Spinal cord (tissue), 10 donors: ENCODE results near the gene ZMIZ2. TPM values are rescaled to one million over a fixed set of nuclear protein-coding genes. Genes with fewer than 3 reads are reported as not detected.
"Not testable (repeated sequence)": the region's sequence is repeated elsewhere in the genome, so short reads cannot be mapped to it uniquely, and the experiment has no call there.

Experiments used
- DNase-seq, 6 donors: peaks; one replicate each; pipeline versions ENCODE4 v3.0.0 to v3.0.0-alpha.2; 2013 to 2015; ENCODE audit warnings: low spot score in 6 of 6, low read depth in 4 of 6
- H3K27ac ChIP-seq: one replicate; pipeline ENCODE4 v1.5.1; 2013; ENCODE audit warnings: low read depth, low read length, control low read depth
- H3K27me3 ChIP-seq: one replicate; pipeline ENCODE4 v1.6.1; 2013; ENCODE audit warnings: low read length; ENCODE audit not compliant: control insufficient read depth, insufficient read depth
- H3K36me3 ChIP-seq: one replicate; pipeline ENCODE4 v1.6.1; 2013; ENCODE audit warnings: low read length; ENCODE audit not compliant: control insufficient read depth, insufficient read depth
- H3K4me1 ChIP-seq: one replicate; pipeline ENCODE4 v1.6.1; 2013; ENCODE audit warnings: low read length; ENCODE audit not compliant: control insufficient read depth, insufficient read depth
- H3K4me3 ChIP-seq: one replicate; pipeline ENCODE4 v1.5.1; 2013; ENCODE audit warnings: low read depth, low read length, control low read depth
- H3K9me3 ChIP-seq: one replicate; pipeline ENCODE4 v1.6.1; 2013; ENCODE audit warnings: low read length; ENCODE audit not compliant: control insufficient read depth, insufficient read depth
- WGBS: methylation state at CpG from one replicate; pipeline ENCODE4 v1.1.5; 2013; ENCODE audit warnings: missing lambda C conversion rate; ENCODE audit not compliant: insufficient coverage; 5-methylcytosine and 5-hydroxymethylcytosine counted together
- polyA plus RNA-seq, 2 donors: library from polyadenylated mRNA; unstranded; fragments of 120-200 nt; gene quantifications; one replicate each; pipeline ENCODE4 v1.2.1, GENCODE V29; 2013; ENCODE audit not compliant: insufficient read length in 2 of 2
- total RNA-seq, 2 donors: library from RNA; depleted of rRNA in 1 of 2; stranded (reverse); fragments of 120-200 nt in 1 of 2; fragments of >200 nt in 1 of 2; gene quantifications; one replicate each; pipeline versions ENCODE4 v1.2.3 to v1.2.4, GENCODE V29; 2013 to 2014
- donor health status: healthy.

The ZMIZ2 gene
- total and polyA plus RNA-seq, 4 donors: 11.6 to 137 (median 63.5) TPM

DNA sequence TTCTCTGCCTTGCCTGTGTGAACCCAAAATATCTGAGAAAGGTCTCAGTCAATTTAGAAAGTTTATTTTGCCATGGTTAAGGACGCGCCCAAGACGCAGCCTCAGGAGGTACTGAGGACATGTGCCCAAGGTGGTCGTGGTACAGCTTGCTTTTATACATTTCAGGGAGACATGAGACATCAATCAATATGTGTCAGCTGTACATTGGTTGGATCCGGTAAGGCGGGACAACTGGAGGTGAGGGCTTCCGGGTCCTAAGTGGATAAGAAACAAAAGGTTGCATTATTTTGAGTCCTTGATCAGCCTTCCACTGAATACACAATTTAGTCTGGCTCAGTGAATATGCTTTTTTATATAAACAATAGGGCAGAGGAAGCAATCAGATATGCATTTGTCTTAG, 22.4 kb upstream of the ZMIZ2 start:
- 63% methylated on average over 4 of the region's 7 CpGs for WGBS
- not testable (repeated sequence) for H3K27me3 ChIP-seq, H3K27ac ChIP-seq, H3K4me3 ChIP-seq, H3K4me1 ChIP-seq, H3K9me3 ChIP-seq, DNase-seq, H3K36me3 ChIP-seq

DNA sequence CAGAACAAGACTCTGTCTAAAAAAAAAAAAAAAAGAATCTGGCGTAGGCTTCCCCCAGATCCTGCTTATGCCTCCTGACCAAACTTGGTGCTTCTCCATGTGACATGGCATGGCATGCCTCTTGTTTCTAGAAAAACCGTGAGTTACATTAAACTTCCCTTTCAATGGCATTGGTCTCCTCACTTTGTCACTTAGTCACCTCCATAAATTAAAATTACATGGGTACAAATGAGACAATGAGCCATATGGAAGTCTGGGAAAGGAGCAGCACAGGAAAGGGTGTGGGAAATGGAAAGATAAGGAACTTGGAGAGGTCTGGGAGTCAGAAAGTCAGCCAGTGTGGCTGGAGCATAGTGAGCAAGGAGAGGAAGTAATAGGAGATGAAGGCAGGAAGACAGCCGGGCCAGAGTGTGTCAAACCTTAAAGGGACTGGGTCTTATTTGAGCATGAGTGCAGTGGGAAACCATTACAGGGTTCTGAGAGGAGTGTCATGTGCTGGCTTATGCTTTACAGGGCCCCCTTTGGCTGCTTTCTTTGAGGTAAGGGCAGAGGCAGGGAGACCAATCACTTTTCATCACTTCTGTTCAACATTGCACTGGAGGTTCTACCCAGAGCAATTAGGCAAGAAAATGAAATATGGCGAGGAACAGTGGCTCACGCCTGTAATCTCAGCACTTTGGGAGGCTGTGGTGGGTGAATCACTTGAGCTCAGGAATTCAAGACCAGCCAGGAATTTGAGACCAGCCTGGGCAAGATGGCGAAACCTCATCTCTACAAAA, 21.3 kb upstream of the ZMIZ2 start:
- H3K4me3 ChIP-seq: no peak overlapping the region
- no peaks in the 10 kb centered on the region for H3K27me3 ChIP-seq
- no peak overlapping the region for H3K27ac ChIP-seq
- H3K36me3 ChIP-seq: no peaks in the 10 kb centered on the region
- no peaks in the 10 kb centered on the region for H3K4me1 ChIP-seq
- no peaks in the 10 kb centered on the region for H3K9me3 ChIP-seq
- 62% methylated on average over 5 of the region's 6 CpGs for WGBS
- no peak for DNase-seq

- Histone ChIP-seq H3K4me1 (no peaks in the 10 kb centered on the region), H3K27me3 (no peaks in the 10 kb centered on the region), H3K36me3 (no peaks in the 10 kb centered on the region), H3K27ac (no peak overlapping the region), H3K9me3 (no peaks in the 10 kb centered on the region), H3K4me3 (no peak overlapping the region)
- WGBS: no CpG with 5 or more reads among the region's 1 CpG
- DNase-seq: no peak
Measured at GRCh38 chr7:44727937-44728262, 20.7 kb upstream of the ZMIZ2 start.

- DNase-seq: no peak
- Histone ChIP-seq H3K4me1 (no peaks in the 10 kb centered on the region), H3K9me3 (no peaks in the 10 kb centered on the region), H3K27ac (no peak overlapping the region), H3K4me3 (no peak overlapping the region), H3K36me3 (no peaks in the 10 kb centered on the region), H3K27me3 (no peaks in the 10 kb centered on the region)
- WGBS: 87% methylated on average over 9 of the region's 12 CpGs
Measured at GRCh38 chr7:44729949-44730590, 18.6 kb upstream of the ZMIZ2 start.

GRCh38 chr7:44732971-44733370, 15.7 kb upstream of the ZMIZ2 start:
- not testable (repeated sequence) for H3K27me3 ChIP-seq, DNase-seq, H3K4me3 ChIP-seq, H3K36me3 ChIP-seq, H3K27ac ChIP-seq, H3K9me3 ChIP-seq, H3K4me1 ChIP-seq
- 98% methylated on average over 6 of the region's 6 CpGs for WGBS

- DNase-seq: no peak
- H3K4me3 ChIP-seq: no peak overlapping the region
- no peaks in the 10 kb centered on the region for H3K27me3 ChIP-seq
- no peaks in the 10 kb centered on the region for H3K4me1 ChIP-seq
- 75% methylated on average over 2 of the region's 5 CpGs for WGBS
- H3K36me3 ChIP-seq: no peaks in the 10 kb centered on the region
- H3K9me3 ChIP-seq: no peaks in the 10 kb centered on the region
- no peak overlapping the region for H3K27ac ChIP-seq
Measured at GRCh38 chr7:44733708-44734481, 14.8 kb upstream of the ZMIZ2 start.

DNA sequence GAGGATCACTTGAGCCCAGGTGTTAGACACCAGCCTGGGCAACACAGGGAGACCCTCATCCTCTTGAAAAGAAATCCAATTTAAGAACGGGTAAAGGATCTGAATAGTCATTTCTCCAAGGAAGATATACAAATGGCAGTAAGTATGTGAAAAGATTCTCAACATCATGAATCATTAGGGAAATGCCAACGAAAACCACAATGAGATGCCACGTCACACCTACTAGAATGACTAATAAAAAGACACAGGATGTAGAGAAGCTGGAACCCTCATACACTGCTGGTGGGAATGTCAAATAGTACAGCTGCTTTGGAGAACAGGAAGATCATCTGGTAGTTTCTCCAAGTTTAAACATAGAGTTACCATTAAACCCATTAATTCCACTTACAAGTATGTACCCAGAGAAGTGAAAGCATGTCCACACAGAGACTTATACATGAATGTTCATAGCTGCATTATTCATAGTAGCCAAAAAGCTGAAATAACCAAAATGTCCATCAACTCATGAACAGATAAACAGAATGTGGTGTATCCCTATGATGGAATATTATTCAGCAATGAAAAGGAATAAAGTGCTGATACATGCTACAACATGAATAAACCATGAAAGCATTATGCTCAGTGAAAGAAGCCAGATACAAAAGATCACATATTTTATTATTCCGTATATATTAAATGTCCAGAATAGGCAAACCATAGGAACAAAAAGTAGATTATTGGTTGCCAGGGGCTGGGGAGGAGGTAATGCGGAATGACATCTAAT, 13.1 kb upstream of the ZMIZ2 start:
- Histone ChIP-seq H3K27ac (no peak overlapping the region), H3K36me3 (no peaks in the 10 kb centered on the region), H3K4me1 (no peaks in the 10 kb centered on the region), H3K9me3 (no peaks in the 10 kb centered on the region), H3K4me3 (no peak overlapping the region), H3K27me3 (no peaks in the 10 kb centered on the region)
- no CpG with 5 or more reads among the region's 5 CpGs for WGBS
- DNase-seq: no peak

DNA sequence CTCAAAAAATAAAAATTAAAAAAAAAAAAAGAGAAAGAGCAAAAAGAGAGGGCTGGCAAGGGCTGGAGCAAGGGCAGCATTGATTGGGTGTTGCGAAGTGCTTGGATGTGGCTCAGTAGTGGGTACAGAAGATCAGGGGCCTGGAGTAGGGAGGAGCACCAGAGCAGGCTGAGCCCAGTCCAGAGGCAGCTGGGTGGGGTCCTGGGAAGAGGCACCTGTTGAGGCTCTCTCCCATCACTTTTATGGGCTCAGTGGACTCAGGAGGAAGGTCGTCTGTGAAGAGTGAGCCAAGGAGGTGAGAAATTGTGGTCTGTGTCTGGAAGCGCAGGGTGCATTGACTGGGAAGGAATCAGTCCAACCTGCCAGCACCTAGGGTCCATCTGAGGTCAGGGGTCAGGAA, 11.8 kb upstream of the ZMIZ2 start:
- Histone ChIP-seq H3K4me1 (no peaks in the 10 kb centered on the region), H3K36me3 (no peaks in the 10 kb centered on the region), H3K27me3 (no peaks in the 10 kb centered on the region), H3K4me3 (no peak overlapping the region), H3K27ac (no peak overlapping the region), H3K9me3 (no peaks in the 10 kb centered on the region)
- WGBS: 67% methylated on average over 3 of the region's 3 CpGs
- DNase-seq: no peak

- Histone ChIP-seq H3K27me3 (no peaks in the 10 kb centered on the region), H3K36me3 (no peaks in the 10 kb centered on the region), H3K9me3 (no peaks in the 10 kb centered on the region), H3K4me1 (no peaks in the 10 kb centered on the region), H3K27ac (no peak overlapping the region), H3K4me3 (no peak overlapping the region)
- WGBS: 80% methylated on average over 2 of the region's 4 CpGs
- no peak for DNase-seq
Measured at GRCh38 chr7:44738051-44738723, 10.5 kb upstream of the ZMIZ2 start.
